ENCODE data around the gene BCKDK. TPM values are rescaled to one million over a fixed set of nuclear protein-coding genes. Genes with fewer than 3 reads are reported as not detected.

The BCKDK gene
- total RNA-seq, 2 donors from 2014 or later, result 47.0 to 57.7 TPM

DNA sequence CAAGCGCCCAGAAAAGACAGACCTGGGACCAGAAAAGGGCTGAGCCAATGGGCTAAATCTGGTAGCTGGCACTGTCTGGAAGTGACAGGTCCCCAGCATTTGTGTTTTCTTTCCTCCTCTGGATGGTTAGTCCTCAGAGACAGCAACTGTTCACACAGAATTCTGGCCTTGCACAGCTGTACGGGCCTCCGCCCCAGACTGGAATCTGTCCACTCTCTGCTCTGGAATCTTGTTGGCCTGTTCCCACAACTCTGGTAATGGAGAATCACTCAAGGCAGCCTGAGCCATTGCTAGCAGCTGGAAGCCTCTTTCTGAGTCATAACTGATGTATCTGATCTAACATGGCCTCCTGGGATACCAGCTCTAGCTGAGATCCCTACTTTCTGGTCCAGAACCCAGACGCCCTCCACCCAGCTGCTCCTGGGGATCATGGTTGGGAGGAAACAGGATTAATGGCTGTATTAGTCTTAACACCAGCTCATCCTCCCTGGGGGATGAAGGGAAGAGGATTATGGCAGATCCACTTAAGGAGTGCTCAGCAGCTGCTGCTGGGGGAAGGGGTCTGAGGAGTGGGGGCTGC is 43.2 kb upstream of the BCKDK start:
- Mint-ChIP-seq H3K4me3 (no peak overlapping the region), H3K27me3 (ENCODE audit: insufficient read depth) (peaks cover 6% of the 10 kb centered on the region), H3K4me1 (peaks cover 4% of the 10 kb centered on the region), H3K36me3 (ENCODE audit: low read depth) (peaks cover 46% of the 10 kb centered on the region), H3K9me3 (no peaks in the 10 kb centered on the region), H3K27ac (no peak overlapping the region)
- Histone ChIP-seq H3K4me1 (ENCODE audit: control insufficient read depth, insufficient read depth, low read length) (peaks cover 5% of the 10 kb centered on the region), H3K9ac (ENCODE audit: extremely low read depth, low read length, poor library complexity, severe bottlenecking) (no peak overlapping the region), H3K4me3 (ENCODE audit: low read length) (no peak overlapping the region), H3K27ac (ENCODE audit: low read depth, low read length) (peak overlapping the region; percentile 14), H3K27me3 (ENCODE audit: control insufficient read depth, insufficient read depth, low read length, poor library complexity, severe bottlenecking) (peaks cover 9% of the 10 kb centered on the region), H3K36me3 (ENCODE audit: control insufficient read depth, insufficient read depth, low read length) (peaks cover 26% of the 10 kb centered on the region), H3K9me3 (ENCODE audit: control insufficient read depth, low read length) (no peaks in the 10 kb centered on the region)
- DNase-seq, result no peak
- TF ChIP-seq, protein P1, sequence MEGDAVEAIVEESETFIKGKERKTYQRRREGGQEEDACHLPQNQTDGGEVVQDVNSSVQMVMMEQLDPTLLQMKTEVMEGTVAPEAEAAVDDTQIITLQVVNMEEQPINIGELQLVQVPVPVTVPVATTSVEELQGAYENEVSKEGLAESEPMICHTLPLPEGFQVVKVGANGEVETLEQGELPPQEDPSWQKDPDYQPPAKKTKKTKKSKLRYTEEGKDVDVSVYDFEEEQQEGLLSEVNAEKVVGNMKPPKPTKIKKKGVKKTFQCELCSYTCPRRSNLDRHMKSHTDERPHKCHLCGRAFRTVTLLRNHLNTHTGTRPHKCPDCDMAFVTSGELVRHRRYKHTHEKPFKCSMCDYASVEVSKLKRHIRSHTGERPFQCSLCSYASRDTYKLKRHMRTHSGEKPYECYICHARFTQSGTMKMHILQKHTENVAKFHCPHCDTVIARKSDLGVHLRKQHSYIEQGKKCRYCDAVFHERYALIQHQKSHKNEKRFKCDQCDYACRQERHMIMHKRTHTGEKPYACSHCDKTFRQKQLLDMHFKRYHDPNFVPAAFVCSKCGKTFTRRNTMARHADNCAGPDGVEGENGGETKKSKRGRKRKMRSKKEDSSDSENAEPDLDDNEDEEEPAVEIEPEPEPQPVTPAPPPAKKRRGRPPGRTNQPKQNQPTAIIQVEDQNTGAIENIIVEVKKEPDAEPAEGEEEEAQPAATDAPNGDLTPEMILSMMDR (conservative IDR thresholded peaks at IDR 0.05), result no peak
- WGBS, 2 experiments (ENCODE audit: insufficient coverage in 1 of 2, insufficient read length in 1 of 2), result 89 to 94% methylated on average over 3 to 4 of the region's 4 CpGs

DNA sequence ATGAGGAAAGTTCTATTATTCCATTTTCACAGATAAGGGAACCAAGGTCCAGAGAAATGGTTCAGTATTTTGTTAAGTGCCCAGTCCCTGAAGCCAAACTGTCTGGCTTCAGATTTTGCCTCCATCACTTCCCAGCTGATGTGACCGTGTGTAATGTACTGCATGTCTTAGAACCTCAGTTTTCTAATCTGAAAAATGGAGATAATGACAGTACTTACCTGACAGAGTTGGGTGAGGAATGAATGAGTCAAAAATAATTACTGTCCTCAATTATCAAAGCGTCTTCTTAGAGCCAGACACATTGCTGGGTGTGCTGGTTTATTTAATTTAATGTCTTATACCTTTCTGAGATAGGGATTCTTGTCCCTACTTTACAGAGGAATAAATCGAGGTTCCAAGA is 40.8 kb upstream of the BCKDK start:
- Mint-ChIP-seq H3K4me1 (peaks cover 11% of the 10 kb centered on the region), H3K4me3 (no peak overlapping the region), H3K27me3 (ENCODE audit: insufficient read depth) (peaks cover 6% of the 10 kb centered on the region), H3K36me3 (ENCODE audit: low read depth) (peaks cover 28% of the 10 kb centered on the region), H3K27ac (no peak overlapping the region), H3K9me3 (no peaks in the 10 kb centered on the region)
- H3K9ac ChIP-seq (ENCODE audit: extremely low read depth, low read length, poor library complexity, severe bottlenecking), result no peak overlapping the region
- DNase-seq, result no peak
- peaks cover 9% of the 10 kb centered on the region for H3K27me3 ChIP-seq (ENCODE audit: control insufficient read depth, insufficient read depth, low read length, poor library complexity, severe bottlenecking)
- peaks cover 5% of the 10 kb centered on the region for H3K4me1 ChIP-seq (ENCODE audit: control insufficient read depth, insufficient read depth, low read length)
- 98% methylated on average over 3 of the region's 3 CpGs; no CpG with 5 or more reads in 1 of the 2 experiments for WGBS, 2 experiments (ENCODE audit: insufficient coverage in 1 of 2, insufficient read length in 1 of 2)
- no peak overlapping the region for H3K27ac ChIP-seq (ENCODE audit: low read depth, low read length)
- no peak overlapping the region for H3K4me3 ChIP-seq (ENCODE audit: low read length)
- peaks cover 18% of the 10 kb centered on the region for H3K36me3 ChIP-seq (ENCODE audit: control insufficient read depth, insufficient read depth, low read length)
- TF ChIP-seq, protein P1 (conservative IDR thresholded peaks at IDR 0.05), result no peak
- no peaks in the 10 kb centered on the region for H3K9me3 ChIP-seq (ENCODE audit: control insufficient read depth, low read length)

DNA sequence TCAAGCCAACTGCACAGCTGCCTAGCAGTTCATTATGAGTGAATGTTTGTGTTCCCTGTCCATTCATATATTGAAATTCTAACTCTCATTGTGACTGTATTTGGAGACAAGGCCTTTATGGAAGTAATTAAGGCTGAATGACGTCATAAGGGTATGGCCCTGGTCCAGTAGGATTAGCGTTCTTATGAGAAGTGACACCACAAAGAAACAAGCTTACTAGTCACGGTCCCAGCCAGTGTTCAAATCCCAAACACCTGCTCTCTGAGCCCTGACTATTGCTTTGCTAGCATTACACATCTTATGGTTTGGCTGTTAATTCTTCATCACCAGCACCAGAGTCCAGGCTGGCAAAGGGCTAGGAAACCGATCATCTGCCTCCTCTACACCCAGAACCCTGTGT is 36.3 kb upstream of the BCKDK start:
- TF ChIP-seq, protein P1 (conservative IDR thresholded peaks at IDR 0.05), result no peak
- H3K27ac ChIP-seq (ENCODE audit: low read depth, low read length), result no peak overlapping the region
- H3K9ac ChIP-seq (ENCODE audit: extremely low read depth, low read length, poor library complexity, severe bottlenecking), result peak overlapping the region; percentile 93

More for the DNA sequence above, 36.3 kb upstream of the BCKDK start:
- H3K9me3 Mint-ChIP-seq, result no peaks in the 10 kb centered on the region
- H3K27me3 Mint-ChIP-seq (ENCODE audit: insufficient read depth), result no peaks in the 10 kb centered on the region
- Histone ChIP-seq H3K4me3 (ENCODE audit: low read length) (peak overlapping the region; percentile 94), H3K27me3 (ENCODE audit: control insufficient read depth, insufficient read depth, low read length, poor library complexity, severe bottlenecking) (peaks cover 6% of the 10 kb centered on the region), H3K9me3 (ENCODE audit: control insufficient read depth, low read length) (no peaks in the 10 kb centered on the region), H3K36me3 (ENCODE audit: control insufficient read depth, insufficient read depth, low read length) (peaks cover 7% of the 10 kb centered on the region), H3K4me1 (ENCODE audit: control insufficient read depth, insufficient read depth, low read length) (no peaks in the 10 kb centered on the region)
- H3K36me3 Mint-ChIP-seq (ENCODE audit: low read depth), result peaks cover 7% of the 10 kb centered on the region
- H3K27ac Mint-ChIP-seq, result peak overlapping the region; percentile 95
- 83 to 93% methylated on average over 3 to 4 of the region's 4 CpGs for WGBS, 2 experiments (ENCODE audit: insufficient coverage in 1 of 2, insufficient read length in 1 of 2)
- H3K4me3 Mint-ChIP-seq, result peak overlapping the region; percentile 90
- H3K4me1 Mint-ChIP-seq, result peaks cover 17% of the 10 kb centered on the region
- DNase-seq, result no peak
